ENCODE results near the gene CMTM4. TPM values are rescaled to one million over a fixed set of nuclear protein-coding genes. Genes with fewer than 3 reads are reported as not detected.
"Not testable (repeated sequence)": the region's sequence is repeated elsewhere in the genome, so short reads cannot be mapped to it uniquely, and the experiment has no call there.

CMTM4 gene
- polyA plus RNA-seq, 1 experiment: 19.2 TPM

DNA sequence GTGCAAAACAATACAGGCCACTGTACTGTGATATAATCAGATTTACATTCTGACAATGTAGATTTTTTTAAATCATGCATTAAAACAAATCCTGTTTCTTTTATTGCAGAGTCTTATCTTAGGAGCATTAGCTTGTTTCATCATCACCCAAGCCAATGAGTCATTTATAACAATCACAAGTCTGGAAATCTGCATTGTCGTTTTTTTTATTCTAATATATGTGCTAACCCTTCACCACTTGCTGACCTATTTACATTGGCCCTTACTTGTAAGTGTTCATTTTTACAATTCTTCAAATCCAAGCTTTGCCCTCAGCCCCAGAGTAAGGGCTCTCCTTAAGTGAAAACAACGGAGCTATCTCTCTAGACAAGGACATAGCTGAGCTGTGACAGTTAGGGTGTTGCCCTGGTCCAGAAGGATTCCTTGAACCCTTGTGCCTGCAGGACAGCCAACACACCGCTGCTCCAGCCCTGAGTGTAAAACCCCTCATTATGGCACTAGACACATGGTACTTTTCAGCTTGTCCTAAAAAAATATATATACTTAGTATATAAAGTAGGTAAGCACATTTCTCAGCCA lies 126.6 kb downstream of the CMTM4 start:
- Histone ChIP-seq H3K27me3 (ENCODE audit: control insufficient read depth, insufficient read depth, low read length) (no peaks in the 10 kb centered on the region), H3K4me3 (ENCODE audit: low read depth, low read length) (no peak overlapping the region), H3K9me3 (ENCODE audit: control insufficient read depth, insufficient read depth, low read length) (no peaks in the 10 kb centered on the region; the same call in 1 of the 2 replicates), H3K27ac (ENCODE audit: low read depth, low read length) (no peak overlapping the region)
- DNase-seq (ENCODE audit: low read depth, low spot score): no peak
- ChIA-PET CTCF (interaction anchor here (0.6 to 2.1 kb wide), 6 partner anchors 10 to 261 kb away, joined by 3 to 12 read pairs (median 3); partner anchors contain the start of gene NAE1), POLR2A (interaction anchor here (1.4 to 1.5 kb wide), 2 partner anchors 9 to 18 kb away, joined by 5 read pairs; partner anchors contain the start of genes CKLF and CMTM2)
- TF ChIP-seq, protein P1, sequence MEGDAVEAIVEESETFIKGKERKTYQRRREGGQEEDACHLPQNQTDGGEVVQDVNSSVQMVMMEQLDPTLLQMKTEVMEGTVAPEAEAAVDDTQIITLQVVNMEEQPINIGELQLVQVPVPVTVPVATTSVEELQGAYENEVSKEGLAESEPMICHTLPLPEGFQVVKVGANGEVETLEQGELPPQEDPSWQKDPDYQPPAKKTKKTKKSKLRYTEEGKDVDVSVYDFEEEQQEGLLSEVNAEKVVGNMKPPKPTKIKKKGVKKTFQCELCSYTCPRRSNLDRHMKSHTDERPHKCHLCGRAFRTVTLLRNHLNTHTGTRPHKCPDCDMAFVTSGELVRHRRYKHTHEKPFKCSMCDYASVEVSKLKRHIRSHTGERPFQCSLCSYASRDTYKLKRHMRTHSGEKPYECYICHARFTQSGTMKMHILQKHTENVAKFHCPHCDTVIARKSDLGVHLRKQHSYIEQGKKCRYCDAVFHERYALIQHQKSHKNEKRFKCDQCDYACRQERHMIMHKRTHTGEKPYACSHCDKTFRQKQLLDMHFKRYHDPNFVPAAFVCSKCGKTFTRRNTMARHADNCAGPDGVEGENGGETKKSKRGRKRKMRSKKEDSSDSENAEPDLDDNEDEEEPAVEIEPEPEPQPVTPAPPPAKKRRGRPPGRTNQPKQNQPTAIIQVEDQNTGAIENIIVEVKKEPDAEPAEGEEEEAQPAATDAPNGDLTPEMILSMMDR (IDR thresholded peaks at IDR 0.05; ENCODE audit: low read depth, low read length): no peak

DNA sequence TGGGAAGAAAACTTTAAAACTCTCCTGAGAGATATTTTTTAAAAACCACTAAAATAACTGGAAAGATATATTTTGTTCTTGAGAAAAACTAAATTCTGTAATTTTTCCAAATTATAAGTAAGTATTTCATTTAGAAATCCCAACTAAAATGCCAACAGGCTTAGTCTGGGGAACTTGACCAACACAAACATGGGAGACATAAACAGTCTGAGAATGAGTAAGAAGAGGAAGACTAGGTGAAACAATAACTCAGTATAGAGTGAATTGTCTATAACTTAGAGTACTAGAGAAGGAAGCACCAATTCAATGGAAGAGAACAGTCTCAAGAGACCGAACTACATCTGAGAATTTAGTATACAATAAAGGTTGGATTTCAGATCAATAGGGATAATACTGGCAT lies 127.4 kb downstream of the CMTM4 start:
- POLR2A ChIA-PET: no interaction called here

DNA sequence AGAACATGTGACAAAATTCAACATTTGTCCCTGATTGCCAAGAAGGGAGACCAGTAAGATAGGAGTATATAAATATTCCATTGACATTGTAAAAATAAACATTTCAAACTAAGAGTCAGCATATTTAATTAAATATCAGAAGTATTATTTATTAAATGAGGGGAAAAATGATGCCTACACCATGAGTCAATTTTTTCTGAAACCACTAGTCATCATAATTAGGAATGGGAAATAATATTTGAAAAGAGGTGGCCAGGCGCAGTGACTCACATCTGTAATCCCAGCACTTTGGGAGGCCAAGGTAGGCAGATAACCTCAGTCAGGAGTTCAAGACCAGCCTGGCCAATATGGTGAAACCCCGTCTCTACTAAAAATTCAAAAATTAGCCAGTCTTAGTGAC lies 128.2 kb downstream of the CMTM4 start:
- CTCF ChIA-PET: interaction anchor here (0.8 kb wide), 1 partner anchor 36 kb away, joined by 3 read pairs; no protein-coding TSS in a partner anchor

More for the DNA sequence above, 127.4 kb downstream of the CMTM4 start:
- Histone ChIP-seq H3K27ac (ENCODE audit: low read depth, low read length) (no peak overlapping the region), H3K9me3 (ENCODE audit: control insufficient read depth, insufficient read depth, low read length) (no peaks in the 10 kb centered on the region; the same call in 1 of the 2 replicates), H3K27me3 (ENCODE audit: control insufficient read depth, insufficient read depth, low read length) (no peaks in the 10 kb centered on the region), H3K4me3 (ENCODE audit: low read depth, low read length) (no peak overlapping the region)
- DNase-seq (ENCODE audit: low read depth, low spot score): no peak
- TF ChIP-seq, protein P1 (IDR thresholded peaks at IDR 0.05; ENCODE audit: low read depth, low read length): no peak
- CTCF ChIA-PET: interaction anchor here (0.8 to 2.1 kb wide), 3 partner anchors 18 to 39 kb away, joined by 3 to 12 read pairs (median 3); no protein-coding TSS in a partner anchor

DNA sequence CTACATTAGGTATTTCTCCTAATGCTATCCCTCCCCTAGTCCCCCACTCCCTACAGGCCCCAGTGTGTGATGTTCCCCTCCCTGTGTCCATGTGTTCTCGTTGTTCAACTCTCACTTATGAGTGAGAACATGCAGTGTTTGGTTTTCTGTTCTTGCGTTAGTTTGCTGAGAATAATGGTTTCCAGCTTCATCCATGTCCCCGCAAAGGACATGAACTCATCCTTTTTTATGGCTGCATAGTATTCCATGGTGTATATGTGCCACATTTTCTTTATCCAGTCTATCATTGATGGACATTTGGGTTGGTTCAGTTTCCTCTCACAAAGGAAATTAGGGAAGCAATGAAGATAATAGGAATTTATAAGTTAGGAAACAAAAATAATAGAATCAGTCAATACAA lies 129.3 kb downstream of the CMTM4 start:
- POLR2A ChIA-PET; H3K4me3 ChIP-seq (ENCODE audit: low read depth, low read length); H3K27me3 ChIP-seq (ENCODE audit: control insufficient read depth, insufficient read depth, low read length); CTCF ChIA-PET; H3K9me3 ChIP-seq (ENCODE audit: control insufficient read depth, insufficient read depth, low read length); H3K27ac ChIP-seq (ENCODE audit: low read depth, low read length); DNase-seq (ENCODE audit: low read depth, low spot score): not testable (repeated sequence)

More for the DNA sequence above, 128.2 kb downstream of the CMTM4 start:
- POLR2A ChIA-PET: no interaction called here
- DNase-seq (ENCODE audit: low read depth, low spot score): no peak
- Histone ChIP-seq H3K27me3 (ENCODE audit: control insufficient read depth, insufficient read depth, low read length) (no peaks in the 10 kb centered on the region), H3K9me3 (ENCODE audit: control insufficient read depth, insufficient read depth, low read length) (no peaks in the 10 kb centered on the region; the same call in 1 of the 2 replicates), H3K4me3 (ENCODE audit: low read depth, low read length) (no peak overlapping the region), H3K27ac (ENCODE audit: low read depth, low read length) (no peak overlapping the region)
- TF ChIP-seq, protein P1 (IDR thresholded peaks at IDR 0.05; ENCODE audit: low read depth, low read length): no peak

DNA sequence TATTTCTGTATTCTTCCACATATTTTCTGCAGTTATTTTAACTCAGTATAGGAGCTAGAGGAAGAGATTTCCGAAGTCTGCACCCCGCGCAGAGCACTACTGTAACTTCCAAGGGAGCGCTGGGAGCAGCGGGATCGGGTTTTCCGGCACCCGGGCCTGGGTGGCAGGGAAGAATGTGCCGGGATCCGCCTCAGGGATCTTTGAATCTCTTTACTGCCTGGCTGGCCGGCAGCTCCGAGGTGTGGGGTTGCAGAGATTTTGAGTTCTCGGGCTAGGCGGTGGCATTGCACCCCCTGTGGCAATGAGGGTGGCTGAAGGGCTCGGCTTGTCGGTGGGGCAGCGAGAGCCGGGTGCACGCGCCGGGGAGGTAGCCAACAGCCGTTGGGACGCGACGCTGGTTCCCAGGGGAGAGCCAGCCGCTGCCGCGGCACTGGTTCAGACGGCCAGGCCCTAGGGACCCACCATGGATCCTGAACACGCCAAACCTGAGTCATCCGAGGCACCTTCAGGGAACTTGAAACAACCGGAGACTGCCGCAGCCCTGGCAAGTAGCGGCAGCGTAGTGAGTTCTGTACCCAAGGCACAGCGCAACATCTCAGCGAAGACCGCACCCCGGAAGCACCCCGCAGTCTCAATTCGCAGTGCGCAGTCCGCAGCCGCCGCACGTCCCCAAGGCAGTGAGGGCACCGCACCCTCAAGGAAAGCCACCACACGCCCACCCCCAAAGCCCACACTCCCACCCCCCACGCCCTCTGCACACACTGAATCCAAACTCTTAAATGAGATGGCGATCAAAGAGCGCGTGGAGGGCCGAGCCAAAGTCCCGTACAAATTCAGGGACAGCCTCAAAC lies 130.3 kb downstream of the CMTM4 start, which contains the start of gene CMTM1:
CMTM1 (plus strand) TSS at position 389 of the 851 bp plus-strand sequence; CDS start at position 464, 75 bp downstream.
- TF ChIP-seq, protein P1 (IDR thresholded peaks at IDR 0.05; ENCODE audit: low read depth, low read length): no peak
- no peak within 1 kb of the TSS for H3K4me3 ChIP-seq (ENCODE audit: low read depth, low read length)
- no peak within 1 kb of the TSS for H3K27ac ChIP-seq (ENCODE audit: low read depth, low read length)
- CTCF ChIA-PET: no interaction called here
- DNase-seq (ENCODE audit: low read depth, low spot score): no peak
- no peaks in the 10 kb centered on the region; the same call in 1 of the 2 replicates for H3K9me3 ChIP-seq (ENCODE audit: control insufficient read depth, insufficient read depth, low read length)
- H3K27me3 ChIP-seq (ENCODE audit: control insufficient read depth, insufficient read depth, low read length): no peaks in the 10 kb centered on the region
- POLR2A ChIA-PET: no interaction called here

Small RNA genes within 50 kb of the gene (small RNA-seq; reads per million reads assigned to genes)
- not detected for gene CKLF-CMTM1 (ENCODE audit: insufficient read length, low read depth)

Other genes starting within 250 kb of the CMTM4 start
- gene TK2, start 146.6 kb downstream of the CMTM4 start, polyA plus RNA-seq (2011; rRNA removed): 33.3 and 34.2 TPM in 2 replicates
- 52.6 and 56.2 TPM in 2 replicates for gene CKLF, start 144.2 kb downstream of the CMTM4 start, polyA plus RNA-seq (2011; rRNA removed)
- 1.6 and 1.7 TPM in 2 replicates for gene CMTM1, start 130.3 kb downstream of the CMTM4 start, polyA plus RNA-seq (2011; rRNA removed)
- not detected in 2 replicates for gene CMTM2, start 117.3 kb downstream of the CMTM4 start, polyA plus RNA-seq (2011; rRNA removed)
- gene CMTM3, start 92.0 kb downstream of the CMTM4 start, polyA plus RNA-seq (2011; rRNA removed): 31.6 and 33.5 TPM in 2 replicates
- 86.7 and 88.5 TPM in 2 replicates for gene DYNC1LI2, start 54.9 kb upstream of the CMTM4 start, polyA plus RNA-seq (2011; rRNA removed)
- not detected in 2 replicates for gene TERB1, start 104.8 kb upstream of the CMTM4 start, polyA plus RNA-seq (2011; rRNA removed)
- gene NAE1, start 134.2 kb upstream of the CMTM4 start, polyA plus RNA-seq (2011; rRNA removed): 31.3 and 49.8 TPM in 2 replicates
- not detected in 2 replicates for gene CA7, start 147.7 kb upstream of the CMTM4 start, polyA plus RNA-seq (2011; rRNA removed)
- gene PDP2, start 183.8 kb upstream of the CMTM4 start, polyA plus RNA-seq (2011; rRNA removed): 11.8 and 12.1 TPM in 2 replicates
- gene CDH16, start 222.1 kb upstream of the CMTM4 start, polyA plus RNA-seq (2011; rRNA removed): not detected in 2 replicates
- gene RRAD, start 228.8 kb upstream of the CMTM4 start, polyA plus RNA-seq (2011; rRNA removed): 1.9 and 2.7 TPM in 2 replicates
- 131 and 166 TPM in 2 replicates for gene CIAO2B, start 237.7 kb upstream of the CMTM4 start, polyA plus RNA-seq (2011; rRNA removed)
- gene CES2, start 238.8 kb upstream of the CMTM4 start, polyA plus RNA-seq (2011; rRNA removed): 20.7 and 24.9 TPM in 2 replicates

Data from AG04450 (cell line).